Measurements from ENCODE around the gene VCP.

DNA sequence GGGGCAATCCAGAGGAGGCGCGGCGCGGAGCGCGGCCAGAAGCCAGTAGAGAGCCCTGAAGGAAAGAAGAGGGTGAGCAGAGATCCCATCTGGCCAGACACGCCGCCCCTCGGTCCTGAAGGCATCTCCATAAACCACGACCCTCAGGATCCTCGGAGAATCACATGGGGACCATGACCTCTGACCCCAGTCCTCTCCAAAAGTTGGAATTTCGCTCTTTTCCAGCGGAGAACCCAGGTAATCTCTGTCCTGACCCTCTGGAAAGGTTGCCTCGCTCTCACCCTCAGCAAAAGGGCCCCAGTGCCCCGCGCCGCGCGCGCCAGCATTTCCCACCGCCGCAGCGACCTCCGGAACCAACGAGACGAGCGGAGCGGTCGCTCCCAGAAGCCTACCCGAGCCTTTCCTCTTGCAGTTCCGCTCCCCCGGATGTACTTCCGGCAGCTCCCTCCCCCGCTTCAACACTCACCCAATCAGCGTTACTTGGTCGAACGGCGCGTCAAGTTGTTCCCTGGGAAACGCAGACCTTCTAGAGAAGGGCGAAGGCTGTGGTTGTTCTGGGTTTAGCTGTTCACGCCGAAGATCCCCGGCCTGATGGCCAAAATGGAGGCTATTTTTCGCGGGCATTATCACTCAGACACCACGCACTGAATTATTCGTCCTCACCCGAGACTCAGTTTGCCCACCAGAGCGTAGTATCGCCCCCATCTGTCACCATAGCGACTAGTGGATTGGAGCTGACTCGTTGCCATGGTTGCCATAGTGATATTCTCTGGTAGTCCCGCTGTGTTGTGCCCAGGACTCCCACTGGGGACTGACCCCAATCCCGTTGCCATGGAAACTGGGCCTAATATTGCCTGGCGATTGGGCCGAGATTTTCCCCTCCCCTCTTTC, 30.6 kb upstream of the VCP start, which contains the start of gene STOML2:
- TF ChIP-seq GATA2 (IDR thresholded peaks at IDR 0.05; ENCODE audit: low read depth, low read length) (peak; percentile 45), GATA3 (IDR thresholded peaks at IDR 0.05; ENCODE audit: low read depth, low read length) (no peak)
